CD4-positive, alpha-beta T cell treated with Interferon alpha-2 for 1 hour (primary cell): ENCODE results near the gene RAB39B.
A peak's percentile ranks its signal among the peaks of the same experiment; 100 is the strongest.
"Not testable (repeated sequence)": the region's sequence is repeated elsewhere in the genome, so short reads cannot be mapped to it uniquely, and the experiment has no call there.

Experiments used
- DNase-seq, 2 donors: peaks; one replicate each; pipeline ENCODE4 v3.0.0-alpha.2; 2020 to 2022

Gene RAB39B

DNA sequence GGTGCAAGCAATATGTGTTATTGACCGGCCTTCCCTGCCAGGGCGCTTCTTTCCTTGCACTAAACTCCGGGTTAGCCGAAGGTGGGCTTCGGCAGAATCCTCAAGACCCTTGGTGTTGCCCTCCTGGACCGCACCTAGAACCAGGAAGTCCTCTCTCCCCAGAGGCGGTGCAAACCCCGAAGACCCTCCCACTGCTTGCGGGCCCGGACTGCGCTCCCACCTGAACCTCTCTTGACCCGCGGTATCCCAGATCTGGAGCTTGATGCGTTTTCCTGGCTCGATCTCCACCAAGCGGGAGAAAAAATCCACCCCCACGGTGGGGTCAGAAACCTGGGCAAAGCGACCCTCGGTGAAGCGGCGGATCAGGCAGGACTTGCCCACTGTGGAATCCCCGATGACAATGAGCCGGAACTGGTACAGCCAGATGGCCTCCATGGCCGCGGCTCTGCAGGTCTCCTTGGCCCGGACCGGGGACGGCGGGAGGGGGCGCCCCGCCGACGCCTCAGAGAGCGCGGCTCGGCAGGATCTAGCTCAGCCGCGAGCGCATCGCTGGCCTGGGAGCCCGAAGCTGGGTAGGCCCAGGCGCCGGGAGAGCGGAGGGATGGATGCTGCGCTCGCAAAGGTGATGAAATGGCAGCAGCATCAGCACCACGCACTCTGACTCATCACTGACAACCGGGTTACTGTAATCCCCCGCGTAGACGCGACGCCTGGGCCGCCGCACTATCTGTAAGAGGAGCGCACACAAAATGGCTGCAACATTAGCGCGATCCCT, at the start of gene RAB39B:
RAB39B (minus strand) TSS at position 638 of the 775 bp plus-strand sequence; CDS start at position 435, 203 bp downstream.
- DNase-seq = peak; percentile 60 to 71

GRCh38 chrX:155313766-155314165, 49.5 kb upstream of the RAB39B start:
- DNase-seq = no peak

DNA sequence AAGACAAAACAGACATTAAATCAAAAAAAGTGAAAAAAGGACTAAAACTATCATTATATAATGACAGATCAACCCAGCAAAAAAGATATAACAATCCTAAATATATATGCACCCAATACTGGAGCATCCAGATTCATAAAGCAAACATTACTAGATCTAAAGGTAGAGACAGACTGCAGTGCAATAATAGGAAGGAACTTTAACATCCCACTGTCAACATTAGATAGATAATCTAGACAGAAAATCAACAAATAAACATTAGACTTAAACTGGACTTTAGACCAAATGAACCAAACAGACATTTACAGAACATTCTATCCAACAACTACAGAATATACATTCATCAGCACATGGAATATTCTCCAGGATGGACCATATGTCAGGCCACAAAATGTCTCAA, 29.5 kb upstream of the RAB39B start:
- no peak for DNase-seq

- DNase-seq = no peak
Measured at GRCh38 chrX:155279873-155280272, 15.6 kb upstream of the RAB39B start.

DNA sequence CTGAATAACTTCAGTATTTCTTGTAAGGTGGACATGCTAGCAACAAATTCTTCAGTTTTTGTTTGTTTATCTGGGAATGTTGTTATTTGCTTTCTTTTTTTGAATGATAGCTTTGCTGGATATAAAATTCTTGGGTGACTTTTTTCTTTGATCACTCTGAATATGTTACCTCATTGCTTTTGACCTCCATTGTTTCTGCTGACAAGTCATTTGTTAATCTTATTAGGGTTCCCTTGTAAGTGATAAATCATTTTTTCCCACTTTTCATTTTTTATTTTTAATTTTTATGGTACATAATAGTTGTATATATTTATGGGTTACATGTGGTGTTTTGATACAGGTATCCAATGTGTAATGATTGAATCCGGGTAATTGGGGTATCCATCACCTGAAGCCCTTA, 6.7 kb upstream of the RAB39B start:
- DNase-seq = no peak

DNA sequence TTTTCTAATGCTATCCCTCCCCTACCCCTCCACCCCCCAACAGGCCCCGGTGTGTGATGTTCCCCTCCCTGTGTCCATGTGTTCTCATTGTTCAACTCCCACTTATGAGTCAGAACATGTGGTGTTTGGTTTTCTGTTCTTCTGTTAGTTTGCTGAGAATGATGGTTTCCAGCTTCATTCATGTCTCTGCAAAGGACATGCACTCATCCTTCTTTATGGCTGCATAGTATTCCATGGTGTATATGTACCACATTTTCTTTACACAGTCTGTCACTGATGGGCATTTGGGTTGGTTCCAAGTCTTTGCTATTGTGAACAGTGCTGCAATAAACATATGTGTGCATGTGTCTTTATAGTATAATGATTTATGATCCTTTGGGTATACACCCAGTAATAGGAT, 3.7 kb upstream of the RAB39B start:
- not testable (repeated sequence) for DNase-seq

DNA sequence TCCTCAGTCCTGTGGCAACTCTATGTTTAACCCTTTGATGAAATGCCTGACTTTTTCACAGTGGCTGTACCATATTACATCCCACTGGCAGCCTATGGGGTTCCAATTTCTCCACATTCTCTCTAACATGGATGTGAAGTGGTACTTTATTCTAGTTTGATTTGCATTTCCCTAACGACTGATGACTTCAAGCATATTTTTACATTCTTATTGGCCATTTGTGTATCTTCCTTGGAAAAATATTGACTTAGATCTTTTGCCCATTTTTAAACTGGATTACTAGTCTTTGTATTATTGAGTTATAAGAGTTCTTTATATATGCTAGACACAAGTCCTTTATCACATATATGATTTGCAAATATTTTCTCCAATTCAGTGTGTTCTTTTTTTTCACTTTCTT, 2.1 kb upstream of the RAB39B start:
- no peak for DNase-seq

DNA sequence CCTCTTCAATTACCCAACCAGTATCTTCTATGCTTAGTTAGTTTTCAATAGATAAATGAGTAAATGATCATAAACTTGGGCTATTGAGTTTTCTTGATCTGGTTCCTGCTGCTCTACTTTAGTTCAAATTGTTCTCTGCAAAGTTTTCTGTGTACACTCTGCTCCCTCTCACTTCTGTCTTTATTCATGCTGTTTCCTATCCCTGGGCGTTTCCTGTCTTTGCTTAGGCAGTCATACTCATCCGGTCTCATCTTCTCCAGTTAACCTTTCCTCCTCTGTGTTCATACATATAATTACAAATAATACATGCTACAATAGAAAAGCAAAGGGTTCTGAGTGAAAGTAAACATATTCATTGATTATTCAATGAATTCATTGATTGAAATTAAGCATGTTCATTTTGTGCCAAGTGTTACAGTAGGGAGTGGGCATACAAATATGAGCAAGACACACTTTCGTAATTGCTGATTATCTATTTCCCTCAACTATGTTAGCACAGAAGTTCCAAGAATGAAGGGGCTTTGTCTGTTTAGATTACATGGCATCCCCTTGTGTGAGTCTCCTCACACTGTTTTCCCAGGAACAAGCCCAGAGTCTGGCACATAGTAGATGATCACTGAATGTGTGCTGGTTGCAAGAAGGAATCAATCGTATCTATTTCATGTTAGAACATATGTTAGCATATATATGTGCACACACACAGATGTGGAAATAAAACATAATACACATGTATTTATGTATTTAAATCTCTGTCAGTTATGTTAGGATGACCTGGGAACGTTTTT, 1.1 kb downstream of the RAB39B start:
- peak in 1 of 2 donors; percentile 30 for DNase-seq

- no peak for DNase-seq
Measured at GRCh38 chrX:155259752-155260151, 4.5 kb downstream of the RAB39B start.

GRCh38 chrX:155251391-155251790, 12.9 kb downstream of the RAB39B start:
- no peak for DNase-seq

GRCh38 chrX:155247497-155247896, 16.8 kb downstream of the RAB39B start:
- DNase-seq = no peak

- DNase-seq = no peak
Measured at GRCh38 chrX:155246748-155247147, 17.5 kb downstream of the RAB39B start.

GRCh38 chrX:155242300-155242699, 22.0 kb downstream of the RAB39B start:
- no peak for DNase-seq

DNA sequence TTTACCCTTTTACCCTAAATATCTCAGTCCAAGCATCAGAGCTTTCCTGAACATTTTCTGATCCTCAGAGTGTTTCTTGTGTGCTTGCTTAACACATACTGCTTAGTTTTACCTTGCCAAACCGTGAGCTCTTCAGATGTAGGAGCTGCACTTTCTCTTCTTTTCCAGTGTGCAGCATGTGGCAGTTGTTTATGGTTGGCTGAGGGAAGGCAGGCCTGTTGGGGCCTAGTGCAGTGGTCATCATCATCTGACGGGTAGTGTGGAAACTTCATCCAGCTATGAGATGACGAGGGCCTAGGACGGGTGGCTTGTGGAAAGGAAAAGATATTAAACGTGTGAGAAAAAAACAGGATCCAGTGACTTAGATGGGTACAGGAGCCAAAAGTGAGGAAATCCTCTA, 26.6 kb downstream of the RAB39B start:
- no peak for DNase-seq

DNA sequence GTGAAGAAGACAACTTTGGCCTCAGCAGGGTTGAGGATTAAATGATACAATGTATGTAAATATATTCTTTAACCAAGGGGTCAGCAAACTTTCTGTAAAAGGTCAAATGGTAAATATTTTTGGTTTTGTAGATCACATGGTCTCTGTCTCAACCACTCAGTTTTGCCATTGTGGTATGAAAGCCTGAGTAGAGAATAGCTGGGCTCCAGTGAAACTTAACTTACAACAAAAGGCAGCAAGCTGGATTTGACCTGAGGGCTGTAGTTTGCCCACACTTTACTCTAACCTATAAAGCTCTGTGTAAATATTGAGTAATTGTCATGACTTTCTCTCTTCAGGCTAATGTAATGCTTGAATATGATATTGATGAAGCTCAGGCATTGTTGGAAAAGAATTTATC, 28.4 kb downstream of the RAB39B start:
- no peak for DNase-seq

DNA sequence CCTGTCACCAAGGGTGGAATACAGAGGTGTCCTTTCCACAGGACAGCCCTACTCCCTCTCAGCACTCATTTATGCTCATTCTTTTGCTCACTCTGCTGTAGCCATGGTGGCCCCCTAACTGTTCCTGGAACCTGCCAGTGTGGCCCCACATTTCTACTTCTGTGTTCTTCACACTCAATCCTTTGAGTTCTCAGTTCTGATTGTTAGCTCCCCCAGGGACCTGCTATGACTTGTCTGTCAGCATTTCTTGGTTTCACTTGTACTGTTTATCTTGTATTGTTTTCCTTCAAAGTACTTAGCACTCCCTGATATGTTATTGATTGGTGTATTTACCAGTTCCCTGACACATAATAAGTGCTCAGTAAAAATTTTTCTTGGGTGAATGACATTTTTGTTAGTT, 33.1 kb downstream of the RAB39B start:
- DNase-seq = no peak

GRCh38 chrX:155225774-155226173, 38.5 kb downstream of the RAB39B start:
- DNase-seq = no peak

DNA sequence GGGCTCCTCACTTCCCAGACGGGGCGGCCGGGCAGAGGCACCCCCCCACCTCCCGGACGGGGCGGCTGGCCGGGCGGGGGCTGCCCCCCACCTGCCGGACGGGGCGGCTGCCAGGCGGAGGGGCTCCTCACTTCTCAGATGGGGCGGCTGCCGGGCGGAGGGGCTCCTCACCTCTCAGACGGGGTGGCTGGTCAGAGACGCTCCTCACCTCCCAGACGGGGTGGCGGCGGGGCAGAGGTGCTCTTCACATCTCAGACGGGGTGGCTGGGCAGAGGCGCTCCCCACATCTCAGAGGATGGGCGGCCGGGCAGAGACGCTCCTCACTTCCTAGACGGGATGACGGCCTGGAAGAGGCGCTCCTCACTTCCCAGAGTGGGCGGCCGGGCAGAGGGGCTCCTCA, 40.5 kb downstream of the RAB39B start:
- DNase-seq = not testable (repeated sequence)

GRCh38 chrX:155221351-155221750, 42.9 kb downstream of the RAB39B start:
- DNase-seq = no peak

GRCh38 chrX:155218777-155219176, 45.5 kb downstream of the RAB39B start:
- DNase-seq = no peak

DNA sequence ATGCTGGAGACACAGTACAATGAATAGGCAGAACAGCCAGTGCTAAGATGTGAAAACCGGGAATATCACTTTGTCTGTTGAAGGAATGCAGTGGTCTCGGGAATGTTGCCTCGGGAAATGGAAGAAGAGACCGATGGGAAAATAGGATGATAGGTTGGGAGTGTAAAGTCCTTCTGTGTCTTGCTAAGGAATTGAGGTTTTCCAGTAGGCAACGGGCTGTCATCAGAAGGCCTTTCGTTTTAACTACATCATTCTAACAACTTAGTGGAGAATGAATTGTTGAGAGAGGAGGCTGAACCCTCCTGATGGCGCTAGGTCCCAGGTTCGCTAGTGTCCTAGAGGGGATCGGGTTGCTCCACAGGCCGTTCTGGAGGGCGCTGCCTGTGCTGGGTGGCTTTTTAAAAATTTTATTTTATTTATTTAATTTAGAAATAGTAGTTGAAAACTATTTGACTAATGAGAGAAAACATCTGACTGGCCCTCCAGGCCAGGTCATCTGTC, 47.3 kb downstream of the RAB39B start:
- no peak for DNase-seq

DNA sequence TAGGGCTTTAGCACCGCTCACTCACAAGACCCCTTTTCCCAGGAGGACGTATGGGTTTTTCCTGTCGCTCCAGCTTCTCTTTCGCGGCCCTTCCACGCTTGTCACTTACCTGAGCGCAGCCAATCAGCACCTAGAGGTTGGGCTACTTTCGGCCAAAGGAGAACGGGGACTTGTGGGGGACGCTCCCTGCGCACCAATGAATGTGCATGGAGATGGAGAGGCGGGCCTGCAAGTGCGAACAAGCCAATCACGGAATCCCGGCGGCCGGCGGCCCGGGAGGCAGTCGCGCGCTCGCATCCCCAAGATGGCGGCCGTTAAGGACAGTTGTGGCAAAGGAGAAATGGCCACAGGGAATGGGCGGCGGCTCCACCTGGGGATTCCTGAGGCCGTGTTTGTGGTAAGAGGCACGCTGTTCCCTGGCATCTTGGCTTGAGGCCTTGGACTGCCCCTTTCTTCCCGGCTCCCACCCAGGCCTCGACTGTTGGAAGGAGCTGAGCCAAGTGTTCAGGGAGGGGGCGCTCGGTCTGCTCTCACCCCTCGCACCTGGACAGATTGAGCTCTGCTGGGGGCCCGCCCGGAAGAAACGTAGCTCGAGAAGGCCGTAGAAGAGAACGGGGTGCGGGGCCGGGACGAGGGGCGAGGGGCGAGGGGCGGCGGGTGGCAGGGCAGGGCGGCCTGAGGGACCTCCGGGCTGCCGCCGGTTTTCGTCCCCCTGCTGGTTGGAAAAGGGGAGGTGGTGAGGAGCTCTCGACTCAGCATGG, 47.9 kb downstream of the RAB39B start, which contains the start of gene VBP1:
VBP1 (plus strand) TSS at position 282 of the 761 bp plus-strand sequence; CDS start at position 305, 23 bp downstream.
- DNase-seq = peak; percentile 88 to 90
